C4-2B (cell line): Measurements from ENCODE around the gene GBF1.

Source experiments
- CTCF ChIP-seq: fragments of 450-650 bp; conservative IDR thresholded peaks from 2 replicates; pipeline ENCODE4 v1.5.1; 2017; ENCODE audit warnings: mild to moderate bottlenecking
- ZFX ChIP-seq: fragments of 450-650 bp; IDR thresholded peaks from 2 replicates; pipeline ENCODE4 v1.6.1; 2017

- TF ChIP-seq CTCF (no peak), ZFX (no peak)
Observed at GRCh38 chr10:102280397-102281101, 35.2 kb downstream of the GBF1 start.
